SK-N-SH treated with all-trans-retinoic acid at 6 μM for 48 hours (cell line): ENCODE data around the gene EMC6.

Experiments used
- CSDC2 ChIP-seq: fragments of 250-450 bp; sonication (Bioruptor Pico); IDR thresholded peaks from 2 replicates; pipeline ENCODE4 v1.5.0; 2020; ENCODE audit warnings: mild to moderate bottlenecking, moderate library complexity
- ESRRG ChIP-seq: fragments of 250-450 bp; sonication (Bioruptor Pico); IDR thresholded peaks from 2 replicates; pipeline ENCODE4 v1.6.1; 2021; ENCODE audit warnings: mild to moderate bottlenecking
- ISL1 ChIP-seq: fragments of 250-450 bp; sonication (Bioruptor Pico); IDR thresholded peaks from 2 replicates; pipeline ENCODE4 v2.1.2; 2022; ENCODE audit warnings: mild to moderate bottlenecking, moderate library complexity
- OSR1 ChIP-seq: fragments of 250-450 bp; sonication (Bioruptor Pico); IDR thresholded peaks from 2 replicates; pipeline ENCODE4 v1.8.0; 2022; ENCODE audit warnings: moderate library complexity, mild to moderate bottlenecking, inconsistent platforms
- PATZ1 ChIP-seq: fragments of 250-450 bp; sonication (Bioruptor Pico); IDR thresholded peaks from 2 replicates; pipeline ENCODE4 v1.8.0; 2020; ENCODE audit warnings: mild to moderate bottlenecking, moderate library complexity, borderline replicate concordance
- POU6F1 ChIP-seq: fragments of 250-450 bp; sonication (Bioruptor Pico); IDR thresholded peaks from 2 replicates; pipeline ENCODE4 v1.8.0; 2021; ENCODE audit warnings: low read depth, mild to moderate bottlenecking, moderate library complexity, borderline replicate concordance
- RARB ChIP-seq: fragments of 250-450 bp; sonication (Bioruptor Pico); IDR thresholded peaks from 2 replicates; pipeline ENCODE4 v1.8.0; 2021; ENCODE audit warnings: mild to moderate bottlenecking, moderate library complexity
- TCF4 ChIP-seq: fragments of 250-450 bp; sonication (Bioruptor Pico); IDR thresholded peaks from 2 replicates; pipeline ENCODE4 v1.8.0; 2021; ENCODE audit warnings: mild to moderate bottlenecking, moderate library complexity, borderline replicate concordance
- TOX ChIP-seq: fragments of 250-450 bp; sonication (Bioruptor Pico); IDR thresholded peaks from 2 replicates; pipeline ENCODE4 v1.8.0; 2021; ENCODE audit warnings: mild to moderate bottlenecking, moderate library complexity, borderline replicate concordance
- ZNF70 ChIP-seq: fragments of 450-650 bp; formaldehyde crosslinking; IDR thresholded peaks from 2 replicates; pipeline ENCODE4 v1.5.0; 2020; ENCODE audit warnings: mild to moderate bottlenecking, moderate library complexity
- ZNF8 ChIP-seq: fragments of 450-650 bp; formaldehyde crosslinking; IDR thresholded peaks from 2 replicates; pipeline ENCODE4 v1.5.0; 2020; ENCODE audit warnings: mild to moderate bottlenecking, moderate library complexity

GRCh38 chr17:3647769-3648555 lies 20.6 kb upstream of the EMC6 start:
- TF ChIP-seq PATZ1 (no peak), OSR1 (CRISPR knock-in tag) (no peak), TOX (CRISPR knock-in tag) (no peak), ESRRG (CRISPR knock-in tag) (no peak), CSDC2 (no peak), ISL1 (CRISPR knock-in tag) (no peak), TCF4 (CRISPR knock-in tag) (no peak), RARB (CRISPR knock-in tag) (no peak), ZNF70 (CRISPR knock-in tag) (no peak), POU6F1 (no peak), ZNF8 (CRISPR knock-in tag) (no peak)
